Measurements from ENCODE around the gene C9orf78. TPM values are rescaled to one million over a fixed set of nuclear protein-coding genes. Genes with fewer than 3 reads are reported as not detected.
A peak's percentile ranks its signal among the peaks of the same experiment; 100 is the strongest.

Gene C9orf78
- total RNA-seq, 1 donor from 2014 or later = 19.2 TPM

DNA sequence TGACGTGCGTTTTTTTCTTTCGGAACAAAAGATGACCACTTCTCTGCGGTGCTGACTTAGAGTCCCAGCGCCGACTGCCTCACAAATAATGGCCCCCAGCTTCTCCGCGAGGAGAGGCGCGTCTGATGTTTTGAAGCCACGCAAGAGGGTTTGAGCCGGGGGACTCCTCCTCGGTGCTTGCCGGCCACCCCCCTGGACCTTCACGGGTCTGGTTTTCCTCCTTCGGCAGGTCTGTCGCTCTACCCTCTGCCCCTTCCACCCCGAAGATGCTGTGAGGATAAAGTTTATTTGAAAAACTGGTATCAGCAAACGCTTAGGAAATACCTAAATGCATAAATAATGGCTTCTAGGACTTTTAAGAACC is 767 bp upstream of the C9orf78 start:
- Histone ChIP-seq H3K9me3 (no peaks in the 10 kb centered on the region), H3K4me3 (peak overlapping the region; percentile 93 to 100), H3K27me3 (no peaks in the 10 kb centered on the region), H3K27ac (peak overlapping the region; percentile 95 to 98), H3K4me1 (peaks cover 5 to 42% of the 10 kb centered on the region in 2 donors), H3K36me3 (peaks cover 21 to 24% of the 10 kb centered on the region in 2 donors)
- no peak for DNase-seq (ENCODE audit: low spot score in 2 of 2)
- intact Hi-C loops (cut with DNase I) = loop anchor here (1.0 to 10.0 kb wide), 3 partner anchors 12 to 399 kb away; partner anchors contain the start of gene TOR1A
- TF ChIP-seq, protein P1, sequence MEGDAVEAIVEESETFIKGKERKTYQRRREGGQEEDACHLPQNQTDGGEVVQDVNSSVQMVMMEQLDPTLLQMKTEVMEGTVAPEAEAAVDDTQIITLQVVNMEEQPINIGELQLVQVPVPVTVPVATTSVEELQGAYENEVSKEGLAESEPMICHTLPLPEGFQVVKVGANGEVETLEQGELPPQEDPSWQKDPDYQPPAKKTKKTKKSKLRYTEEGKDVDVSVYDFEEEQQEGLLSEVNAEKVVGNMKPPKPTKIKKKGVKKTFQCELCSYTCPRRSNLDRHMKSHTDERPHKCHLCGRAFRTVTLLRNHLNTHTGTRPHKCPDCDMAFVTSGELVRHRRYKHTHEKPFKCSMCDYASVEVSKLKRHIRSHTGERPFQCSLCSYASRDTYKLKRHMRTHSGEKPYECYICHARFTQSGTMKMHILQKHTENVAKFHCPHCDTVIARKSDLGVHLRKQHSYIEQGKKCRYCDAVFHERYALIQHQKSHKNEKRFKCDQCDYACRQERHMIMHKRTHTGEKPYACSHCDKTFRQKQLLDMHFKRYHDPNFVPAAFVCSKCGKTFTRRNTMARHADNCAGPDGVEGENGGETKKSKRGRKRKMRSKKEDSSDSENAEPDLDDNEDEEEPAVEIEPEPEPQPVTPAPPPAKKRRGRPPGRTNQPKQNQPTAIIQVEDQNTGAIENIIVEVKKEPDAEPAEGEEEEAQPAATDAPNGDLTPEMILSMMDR (IDR thresholded peaks at IDR 0.05) = no peak

DNA sequence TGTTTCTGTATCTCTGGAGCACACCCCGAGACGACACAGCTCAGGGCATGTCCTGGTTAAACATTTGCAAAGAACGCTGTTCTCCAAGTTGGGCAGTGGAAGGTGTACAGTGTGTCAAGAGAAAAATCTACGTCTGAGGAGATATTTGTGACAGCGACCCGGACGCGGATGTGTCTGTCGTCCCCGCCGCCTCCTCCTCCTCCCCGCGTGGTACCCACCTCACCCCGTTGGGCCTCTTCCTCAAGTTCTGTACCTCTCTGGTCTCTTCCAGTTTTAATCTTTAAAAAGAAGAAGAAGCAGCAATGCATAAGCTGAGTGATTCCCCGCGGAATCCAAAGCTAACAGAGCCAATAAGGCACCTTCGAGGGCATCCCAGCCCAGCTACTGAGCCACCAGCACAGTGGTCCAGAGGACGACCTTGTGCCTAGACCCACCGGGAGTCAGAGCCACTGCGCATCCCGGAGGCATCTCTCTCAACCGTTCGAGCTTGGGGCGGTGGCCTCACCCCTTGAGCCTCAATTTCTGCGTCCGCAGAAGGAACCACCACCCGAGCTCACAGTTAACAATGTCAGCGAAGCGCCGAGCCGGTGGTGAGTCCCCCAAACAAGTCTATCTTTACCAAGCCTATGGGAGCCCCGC is 467 bp downstream of the C9orf78 start:
- H3K4me1 ChIP-seq = peaks cover 5 to 40% of the 10 kb centered on the region in 2 donors
- TF ChIP-seq, protein P1 (IDR thresholded peaks at IDR 0.05) = no peak
- no peak for DNase-seq (ENCODE audit: low spot score in 2 of 2)
- intact Hi-C loops (cut with DNase I) = loop anchor here (1.0 to 10.0 kb wide), 3 partner anchors 10 to 400 kb away; partner anchors contain the start of gene TOR1A
- peaks cover 33 to 36% of the 10 kb centered on the region in 2 donors for H3K36me3 ChIP-seq
- H3K27ac ChIP-seq = peak overlapping the region; percentile 72 to 95
- no peaks in the 10 kb centered on the region for H3K27me3 ChIP-seq
- H3K4me3 ChIP-seq = peak overlapping the region; percentile 93 to 100
- no peaks in the 10 kb centered on the region for H3K9me3 ChIP-seq

DNA sequence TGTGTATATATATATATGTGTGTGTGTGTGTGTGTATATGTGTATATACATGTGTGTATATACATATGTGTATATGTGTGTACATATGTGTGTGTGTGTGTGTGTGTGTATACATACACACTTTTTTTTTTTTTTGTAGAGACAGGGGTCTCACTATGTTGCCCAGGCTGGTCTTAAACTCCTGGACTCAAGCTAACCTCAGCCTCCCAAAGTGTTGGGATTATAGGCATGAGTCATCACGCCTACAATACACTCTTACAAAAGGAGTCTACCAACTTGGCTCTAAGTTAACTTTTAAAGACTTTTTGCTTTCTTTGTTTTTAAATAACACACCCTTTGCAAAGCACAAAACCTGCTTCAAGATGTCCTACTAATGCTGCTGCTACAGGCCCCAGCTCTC is 2.1 kb downstream of the C9orf78 start:
- peaks cover 50 to 52% of the 10 kb centered on the region in 2 donors for H3K36me3 ChIP-seq

DNA sequence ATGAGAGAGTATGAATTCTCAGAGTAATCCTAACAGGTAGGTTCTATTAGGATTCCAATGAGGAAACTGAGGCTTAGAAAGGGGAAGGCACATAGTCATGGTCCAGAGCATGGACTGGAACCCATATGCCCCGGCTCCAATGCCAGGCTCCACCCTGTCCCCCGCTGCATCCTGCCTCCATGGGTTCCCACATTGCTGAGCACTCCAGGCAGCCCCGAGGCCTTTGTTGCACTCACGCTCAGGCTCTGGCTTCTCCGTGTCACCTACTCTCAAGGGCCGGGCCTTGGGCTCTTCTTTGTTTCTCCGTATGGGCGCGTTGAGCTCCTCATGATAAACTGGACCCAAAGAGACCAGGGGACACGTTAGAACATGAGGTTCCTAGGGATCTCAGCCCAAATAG is 6.1 kb downstream of the C9orf78 start:
- no peak overlapping the region for H3K27ac ChIP-seq
- no peaks in the 10 kb centered on the region for H3K27me3 ChIP-seq
- DNase-seq (ENCODE audit: low spot score in 2 of 2) = no peak
- peaks cover 52 to 56% of the 10 kb centered on the region in 2 donors for H3K36me3 ChIP-seq
- no peak overlapping the region for H3K4me3 ChIP-seq
- intact Hi-C loops (cut with DNase I) = no loop called here
- TF ChIP-seq, protein P1 (IDR thresholded peaks at IDR 0.05) = no peak
- H3K4me1 ChIP-seq = peaks cover 0 to 5% of the 10 kb centered on the region in 2 donors
- no peaks in the 10 kb centered on the region for H3K9me3 ChIP-seq

More for the DNA sequence above, 2.1 kb downstream of the C9orf78 start:
- TF ChIP-seq, protein P1 (IDR thresholded peaks at IDR 0.05) = no peak
- DNase-seq (ENCODE audit: low spot score in 2 of 2) = no peak
- H3K9me3 ChIP-seq = no peaks in the 10 kb centered on the region
- no peak overlapping the region for H3K27ac ChIP-seq
- H3K27me3 ChIP-seq = no peaks in the 10 kb centered on the region
- intact Hi-C loops (cut with DNase I) = loop anchor here (10.0 kb wide), 1 partner anchor 402 kb away; no protein-coding TSS in a partner anchor
- H3K4me1 ChIP-seq = peaks cover 0 to 23% of the 10 kb centered on the region in 2 donors
- no peak overlapping the region for H3K4me3 ChIP-seq

DNA sequence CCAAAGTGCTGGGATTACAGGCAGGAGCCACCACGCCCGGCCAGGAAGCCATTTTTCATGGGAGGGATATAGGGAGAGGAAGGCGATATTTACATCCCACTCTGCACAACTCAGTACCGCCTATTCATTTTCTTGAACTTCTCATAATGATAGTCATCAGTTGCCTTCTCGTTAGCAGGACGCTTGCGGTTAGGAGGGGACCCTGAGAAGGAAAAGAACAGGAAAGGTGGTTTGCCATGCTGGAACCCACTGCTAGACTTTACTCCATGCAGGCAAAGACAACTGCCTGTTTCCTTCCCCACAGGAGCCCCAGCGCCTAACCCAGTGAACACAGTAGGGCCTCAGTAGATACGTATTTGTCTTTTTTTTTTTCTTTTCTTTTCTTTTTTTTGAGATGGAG is 7.0 kb downstream of the C9orf78 start:
- TF ChIP-seq, protein P1 (IDR thresholded peaks at IDR 0.05) = no peak
- Histone ChIP-seq H3K36me3 (peaks cover 52 to 53% of the 10 kb centered on the region in 2 donors), H3K4me3 (no peak overlapping the region), H3K4me1 (peaks cover 0 to 2% of the 10 kb centered on the region in 2 donors), H3K9me3 (no peaks in the 10 kb centered on the region), H3K27me3 (no peaks in the 10 kb centered on the region), H3K27ac (no peak overlapping the region)
- intact Hi-C loops (cut with DNase I) = no loop called here
- no peak for DNase-seq (ENCODE audit: low spot score in 2 of 2)
